22Rv1 (cell line): ENCODE results near the gene PEX3.

Source experiments
- ZFX ChIP-seq: fragments of 450-650 bp; IDR thresholded peaks from 2 replicates; pipeline ENCODE4 v1.6.1; 2017; ENCODE audit warnings: antibody characterized with exemption, borderline replicate concordance
- TF ChIP-seq, protein P1 (sequence below): fragments of 450-650 bp; IDR thresholded peaks from 2 replicates; pipeline ENCODE4 v1.5.1; 2017; ENCODE audit warnings: mild to moderate bottlenecking

DNA sequence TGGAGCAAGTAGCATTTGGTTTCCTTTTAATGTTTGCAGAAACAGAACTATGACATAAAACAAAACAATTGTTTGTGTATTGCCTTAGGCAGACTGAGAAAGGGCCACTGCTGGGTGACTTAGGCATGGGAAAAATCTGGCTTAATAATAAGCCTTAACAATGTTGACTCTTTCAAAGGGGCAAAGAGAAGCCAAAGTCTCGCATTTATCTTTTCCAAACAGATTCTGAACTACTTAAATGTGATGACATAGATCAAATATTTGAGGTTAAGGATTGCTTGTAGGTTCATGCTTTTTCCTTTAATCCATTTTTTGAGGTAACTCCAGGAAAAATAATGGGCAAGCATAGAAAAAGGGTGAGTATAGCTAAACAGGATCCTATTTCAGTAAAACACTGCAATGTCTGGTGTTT, 39.7 kb upstream of the PEX3 start:
- TF ChIP-seq, protein P1, sequence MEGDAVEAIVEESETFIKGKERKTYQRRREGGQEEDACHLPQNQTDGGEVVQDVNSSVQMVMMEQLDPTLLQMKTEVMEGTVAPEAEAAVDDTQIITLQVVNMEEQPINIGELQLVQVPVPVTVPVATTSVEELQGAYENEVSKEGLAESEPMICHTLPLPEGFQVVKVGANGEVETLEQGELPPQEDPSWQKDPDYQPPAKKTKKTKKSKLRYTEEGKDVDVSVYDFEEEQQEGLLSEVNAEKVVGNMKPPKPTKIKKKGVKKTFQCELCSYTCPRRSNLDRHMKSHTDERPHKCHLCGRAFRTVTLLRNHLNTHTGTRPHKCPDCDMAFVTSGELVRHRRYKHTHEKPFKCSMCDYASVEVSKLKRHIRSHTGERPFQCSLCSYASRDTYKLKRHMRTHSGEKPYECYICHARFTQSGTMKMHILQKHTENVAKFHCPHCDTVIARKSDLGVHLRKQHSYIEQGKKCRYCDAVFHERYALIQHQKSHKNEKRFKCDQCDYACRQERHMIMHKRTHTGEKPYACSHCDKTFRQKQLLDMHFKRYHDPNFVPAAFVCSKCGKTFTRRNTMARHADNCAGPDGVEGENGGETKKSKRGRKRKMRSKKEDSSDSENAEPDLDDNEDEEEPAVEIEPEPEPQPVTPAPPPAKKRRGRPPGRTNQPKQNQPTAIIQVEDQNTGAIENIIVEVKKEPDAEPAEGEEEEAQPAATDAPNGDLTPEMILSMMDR = no peak
- no peak for TF ChIP-seq ZFX
